Peyer's patch (tissue), 4 donors: Measurements from ENCODE around the gene DDX47. TPM values are rescaled to one million over a fixed set of nuclear protein-coding genes. Genes with fewer than 3 reads are reported as not detected.

Experiments used
- DNase-seq, 3 donors: peaks; one replicate each; pipeline ENCODE4 v3.0.0-alpha.2; 2017 to 2019
- H3K27ac ChIP-seq, 4 donors: fragments of 200-600 bp; sonication (generic); one replicate each; pipeline ENCODE4 v1.5.1; 2016 to 2019
- H3K27me3 ChIP-seq, 2 donors: fragments of 200-600 bp; sonication (generic); one replicate each; pipeline ENCODE4 v1.5.1; 2019
- H3K36me3 ChIP-seq, 3 donors: fragments of 200-600 bp; sonication (generic); one replicate each; pipeline ENCODE4 v1.5.1; 2016 to 2019
- H3K4me1 ChIP-seq, 4 donors: fragments of 200-600 bp; sonication (generic); one replicate each; pipeline ENCODE4 v1.5.1; 2016 to 2019
- H3K4me3 ChIP-seq, 4 donors: fragments of 200-600 bp; sonication (generic); 1 replicate in 3 of 4; 2 replicates in 1 of 4; pipeline ENCODE4 v1.5.1; 2016 to 2019; ENCODE audit warnings: mild to moderate bottlenecking in 1 of 4
- H3K9me3 ChIP-seq, 4 donors: fragments of 200-600 bp; sonication (generic); one replicate each; pipeline ENCODE4 v1.5.1; 2016 to 2019; ENCODE audit warnings: mild to moderate bottlenecking in 1 of 4
- POLR2A ChIP-seq, 2 donors: fragments of 450-650 bp; IDR thresholded peaks; one replicate each; pipeline ENCODE4 v1.5.1; 2017; ENCODE audit warnings: antibody characterized with exemption in 2 of 2, mild to moderate bottlenecking in 2 of 2, moderate library complexity in 2 of 2
- total RNA-seq, 4 donors: library from RNA; depleted of rRNA; stranded (reverse); fragments of >200 nt; gene quantifications; one replicate each; pipeline ENCODE4 v1.1.0, GENCODE V29; 2016
- TF ChIP-seq, protein P1 (sequence below), 6 experiments: fragments of 450-650 bp in 4 of 6; fragments of 200-600 bp in 2 of 6; sonication (generic) in 1 of 6; IDR thresholded peaks; one replicate each; pipeline ENCODE4 v1.5.1; 2017 to 2019; ENCODE audit warnings: antibody characterized with exemption in 6 of 6, mild to moderate bottlenecking in 3 of 6, moderate library complexity in 1 of 6

Gene DDX47
- total RNA-seq, 4 donors from 2014 or later = 23.5 to 39.9 (median 33.1) TPM

GRCh38 chr12:12777092-12777491 is 36.1 kb upstream of the DDX47 start:
- Histone ChIP-seq H3K4me1 (peaks cover 0 to 10% (median 0%) of the 10 kb centered on the region in 4 donors), H3K36me3 (no peaks in the 10 kb centered on the region), H3K4me3 (no peak overlapping the region), H3K27ac (no peak overlapping the region), H3K27me3 (no peaks in the 10 kb centered on the region), H3K9me3 (no peaks in the 10 kb centered on the region)
- TF ChIP-seq POLR2A (IDR thresholded peaks at IDR 0.05) = no peak
- TF ChIP-seq, protein P1, sequence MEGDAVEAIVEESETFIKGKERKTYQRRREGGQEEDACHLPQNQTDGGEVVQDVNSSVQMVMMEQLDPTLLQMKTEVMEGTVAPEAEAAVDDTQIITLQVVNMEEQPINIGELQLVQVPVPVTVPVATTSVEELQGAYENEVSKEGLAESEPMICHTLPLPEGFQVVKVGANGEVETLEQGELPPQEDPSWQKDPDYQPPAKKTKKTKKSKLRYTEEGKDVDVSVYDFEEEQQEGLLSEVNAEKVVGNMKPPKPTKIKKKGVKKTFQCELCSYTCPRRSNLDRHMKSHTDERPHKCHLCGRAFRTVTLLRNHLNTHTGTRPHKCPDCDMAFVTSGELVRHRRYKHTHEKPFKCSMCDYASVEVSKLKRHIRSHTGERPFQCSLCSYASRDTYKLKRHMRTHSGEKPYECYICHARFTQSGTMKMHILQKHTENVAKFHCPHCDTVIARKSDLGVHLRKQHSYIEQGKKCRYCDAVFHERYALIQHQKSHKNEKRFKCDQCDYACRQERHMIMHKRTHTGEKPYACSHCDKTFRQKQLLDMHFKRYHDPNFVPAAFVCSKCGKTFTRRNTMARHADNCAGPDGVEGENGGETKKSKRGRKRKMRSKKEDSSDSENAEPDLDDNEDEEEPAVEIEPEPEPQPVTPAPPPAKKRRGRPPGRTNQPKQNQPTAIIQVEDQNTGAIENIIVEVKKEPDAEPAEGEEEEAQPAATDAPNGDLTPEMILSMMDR (IDR thresholded peaks at IDR 0.05) = no peak
- no peak for DNase-seq

DNA sequence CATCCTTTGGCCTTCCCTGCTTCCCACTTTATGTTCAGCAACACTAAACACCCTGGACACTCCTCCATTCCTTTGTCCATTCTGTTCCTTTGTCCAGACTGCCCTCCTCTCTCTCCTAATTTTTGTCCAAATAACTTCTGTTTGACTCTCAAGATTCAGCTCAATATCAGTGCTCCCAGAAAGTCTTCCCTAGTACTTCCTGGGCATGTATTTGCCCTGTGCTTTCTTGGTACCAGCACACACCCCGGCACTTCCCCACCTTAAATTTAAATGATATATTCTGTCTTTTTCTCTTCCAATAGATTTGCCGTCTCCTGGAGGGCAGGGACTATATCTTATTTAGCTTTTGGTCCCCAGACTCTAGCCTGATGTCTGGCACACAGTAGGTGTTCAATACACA is 34.1 kb upstream of the DDX47 start:
- Histone ChIP-seq H3K9me3 (no peaks in the 10 kb centered on the region), H3K27ac (no peak overlapping the region), H3K36me3 (no peaks in the 10 kb centered on the region), H3K4me3 (no peak overlapping the region), H3K27me3 (no peaks in the 10 kb centered on the region), H3K4me1 (peaks cover 0 to 10% (median 0%) of the 10 kb centered on the region in 4 donors)
- no peak for TF ChIP-seq POLR2A (IDR thresholded peaks at IDR 0.05)
- TF ChIP-seq, protein P1 (IDR thresholded peaks at IDR 0.05) = no peak
- no peak for DNase-seq

DNA sequence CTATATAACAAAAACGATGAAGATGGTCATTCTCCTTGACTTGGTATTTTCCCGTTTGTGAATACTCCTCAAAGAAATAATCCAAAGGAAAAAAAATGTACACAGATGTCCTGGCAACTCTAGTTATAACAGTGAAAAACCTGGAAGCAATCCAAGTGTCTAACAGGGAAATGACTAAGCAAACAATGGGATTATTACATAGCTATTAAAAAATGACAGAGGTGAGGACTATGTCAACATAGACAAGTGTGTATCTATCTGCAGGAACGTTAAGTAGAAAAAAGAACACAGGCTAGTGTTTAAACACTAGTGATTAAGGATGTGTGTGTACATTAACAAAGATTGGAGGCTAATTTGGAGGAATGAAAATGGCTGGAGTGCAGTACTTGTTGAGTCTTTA is 33.6 kb upstream of the DDX47 start:
- no peak for TF ChIP-seq POLR2A (IDR thresholded peaks at IDR 0.05)
- TF ChIP-seq, protein P1 (IDR thresholded peaks at IDR 0.05) = no peak
- Histone ChIP-seq H3K9me3 (no peaks in the 10 kb centered on the region), H3K27ac (no peak overlapping the region), H3K27me3 (no peaks in the 10 kb centered on the region), H3K4me1 (peaks cover 0 to 10% (median 0%) of the 10 kb centered on the region in 4 donors), H3K4me3 (no peak overlapping the region), H3K36me3 (no peaks in the 10 kb centered on the region)
- no peak for DNase-seq

GRCh38 chr12:12784116-12784515 is 29.0 kb upstream of the DDX47 start:
- TF ChIP-seq POLR2A (IDR thresholded peaks at IDR 0.05) = no peak
- TF ChIP-seq, protein P1 (IDR thresholded peaks at IDR 0.05) = no peak
- Histone ChIP-seq H3K27me3 (no peaks in the 10 kb centered on the region), H3K4me1 (peaks cover 0 to 27% (median 0%) of the 10 kb centered on the region in 4 donors), H3K9me3 (no peaks in the 10 kb centered on the region), H3K27ac (peak overlapping the region in 2 of 4 donors; percentile 56 to 85), H3K36me3 (no peaks in the 10 kb centered on the region), H3K4me3 (no peak overlapping the region)
- no peak for DNase-seq

GRCh38 chr12:12784911-12785814 is 28.0 kb upstream of the DDX47 start, which contains the start of gene APOLD1:
Gene APOLD1, plus strand, starts transcription at chr12:12785659. Its CDS starts 33 bp downstream, at chr12:12785692.
- TF ChIP-seq, protein P1 (IDR thresholded peaks at IDR 0.05) = no peak
- no peak for TF ChIP-seq POLR2A (IDR thresholded peaks at IDR 0.05)
- peaks cover 0 to 22% (median 0%) of the 10 kb centered on the region in 4 donors for H3K4me1 ChIP-seq
- H3K27me3 ChIP-seq = no peaks in the 10 kb centered on the region
- no peaks in the 10 kb centered on the region for H3K9me3 ChIP-seq
- peak within 1 kb of the TSS; percentile 74 to 95 (median 84) for H3K27ac ChIP-seq
- H3K36me3 ChIP-seq = no peaks in the 10 kb centered on the region
- H3K4me3 ChIP-seq = peak within 1 kb of the TSS; percentile 44 to 65 (median 62)
- DNase-seq = no peak
